GM19455 (cell line): Measurements from ENCODE around the gene UNC5C.

Source experiments
- ATAC-seq: cut with Tn5 transposase; IDR thresholded peaks from one replicate; pipeline ENCODE4 v1.9.1; 2021; ENCODE audit not compliant: unreplicated experiment

UNC5C gene

DNA sequence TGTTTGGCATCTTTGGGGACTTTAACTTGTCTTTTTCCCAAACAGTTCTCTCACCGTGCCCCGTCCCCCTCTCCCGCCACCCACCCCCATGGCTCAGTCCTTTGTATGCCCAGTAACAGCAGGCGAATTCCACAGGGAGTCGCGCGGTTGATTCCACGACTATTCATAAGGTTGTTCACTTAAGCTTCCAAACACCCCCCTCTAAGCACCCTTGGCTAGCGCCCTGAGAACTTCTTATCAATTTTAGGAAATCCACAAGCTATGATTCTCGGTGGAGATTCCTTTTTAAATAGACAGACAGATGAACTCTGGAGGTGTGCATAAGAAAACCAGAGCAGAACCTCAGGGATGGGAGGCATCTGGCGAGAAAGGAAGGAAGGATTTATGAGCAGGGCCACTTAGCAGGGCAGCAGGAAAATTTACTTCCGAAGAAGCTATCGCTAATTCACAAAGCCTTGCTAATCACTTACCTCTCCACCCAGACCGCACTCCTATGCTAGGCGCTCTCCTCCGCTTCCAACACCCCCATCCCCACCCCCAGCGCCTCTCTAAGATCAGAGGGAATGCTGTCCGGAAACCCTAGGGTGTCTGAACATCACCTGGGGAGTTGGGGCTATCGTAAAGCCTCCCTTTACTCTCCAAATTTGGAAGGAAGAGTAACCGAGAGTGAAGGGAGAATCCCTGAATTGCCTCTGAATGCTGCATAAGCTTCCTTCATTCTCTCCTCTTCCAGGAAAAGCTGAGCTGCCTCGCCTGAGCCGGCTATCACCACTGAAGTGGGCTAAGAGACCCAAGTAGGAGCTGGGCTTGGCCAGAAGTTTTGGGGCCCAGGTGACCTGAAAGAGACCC is 1.7 kb downstream of the UNC5C start:
- no peak for ATAC-seq

GRCh38 chr4:95546221-95546620 is 2.6 kb downstream of the UNC5C start:
- no peak for ATAC-seq

GRCh38 chr4:95545546-95545945 is 3.2 kb downstream of the UNC5C start:
- no peak for ATAC-seq

DNA sequence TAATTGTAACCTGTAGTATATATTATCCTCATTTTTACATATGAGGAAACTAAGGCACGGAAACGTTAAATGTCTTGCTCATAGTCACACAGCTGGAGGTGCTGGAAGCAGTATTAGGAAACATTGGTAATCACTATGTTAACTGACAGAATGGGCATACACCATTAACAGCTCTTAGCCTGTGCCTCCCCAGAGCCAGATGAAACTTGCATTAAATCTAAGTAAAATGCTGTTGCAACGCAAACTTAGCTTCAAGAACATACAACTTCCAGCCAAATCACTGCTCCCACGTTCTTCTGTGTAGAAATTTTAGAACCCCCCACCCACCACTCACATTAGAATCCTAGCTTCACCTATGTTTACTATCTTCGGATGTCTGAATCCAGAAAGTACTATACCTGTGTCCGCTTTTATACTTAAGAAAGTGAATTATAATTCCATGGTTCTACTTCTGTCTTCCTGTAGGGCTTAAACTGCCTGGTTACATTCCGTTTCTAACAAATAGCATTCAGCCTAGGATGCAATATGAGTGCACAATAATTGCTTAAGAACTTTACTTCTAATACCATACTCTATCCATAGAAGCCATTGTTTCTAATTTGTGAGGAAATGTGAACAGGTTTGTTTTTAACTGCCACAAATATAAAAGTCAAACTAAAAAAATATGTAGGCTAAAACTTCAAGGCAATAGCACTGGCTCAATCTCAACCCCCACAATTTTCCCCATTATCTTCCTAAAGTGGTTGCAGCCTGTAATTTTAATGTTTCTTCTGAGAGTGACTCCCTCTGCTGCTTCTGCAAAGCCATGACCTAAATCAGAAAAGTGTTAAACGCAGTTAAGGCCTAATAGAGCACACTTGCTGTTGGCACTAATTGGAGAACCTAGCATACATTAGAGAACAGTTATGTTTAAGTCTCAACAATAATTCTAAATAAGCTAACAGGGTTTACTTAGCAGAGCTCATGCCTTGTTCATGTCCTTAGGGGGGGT is 4.4 kb downstream of the UNC5C start:
- ATAC-seq: no peak

- ATAC-seq: no peak
Observed at GRCh38 chr4:95541889-95542607, 6.7 kb downstream of the UNC5C start.

GRCh38 chr4:95541094-95541493 is 7.7 kb downstream of the UNC5C start:
- no peak for ATAC-seq

DNA sequence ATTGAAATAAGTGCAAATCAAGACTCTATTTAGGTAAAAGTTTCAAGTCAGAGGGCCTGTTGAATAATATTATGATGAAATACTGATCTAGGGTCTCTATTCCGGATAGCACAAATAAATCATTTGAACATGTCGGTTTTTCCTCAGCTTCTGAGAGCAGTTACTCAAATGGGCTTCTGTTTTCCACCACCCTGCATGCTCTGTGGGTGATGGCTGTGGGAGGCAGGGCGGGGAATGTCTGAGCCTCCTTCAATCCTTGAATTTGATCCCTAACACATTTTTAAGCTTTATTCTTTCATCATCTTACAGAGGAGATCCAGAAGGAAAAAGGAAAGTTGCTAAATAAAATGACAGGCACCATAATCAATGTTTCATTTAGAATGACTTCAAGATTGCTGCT is 8.5 kb downstream of the UNC5C start:
- no peak for ATAC-seq

DNA sequence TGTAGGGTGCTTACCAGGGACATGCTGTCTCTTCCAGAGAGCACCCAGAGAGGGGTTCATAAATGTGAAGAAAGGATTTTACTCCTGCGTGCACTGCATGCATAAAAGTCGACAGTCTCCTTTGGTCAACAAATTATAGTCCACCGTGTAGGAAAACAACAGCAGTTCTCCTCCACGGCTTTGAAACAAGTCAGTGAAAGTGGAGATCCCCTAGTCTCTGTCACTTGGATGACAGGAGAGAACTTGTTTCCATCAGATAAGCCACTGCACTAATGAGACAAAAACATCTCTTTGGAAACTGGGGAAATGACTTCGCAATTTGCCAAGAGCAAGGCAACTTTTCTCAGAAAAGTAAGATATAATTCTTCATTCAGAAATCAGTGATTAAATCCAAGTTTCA is 9.7 kb downstream of the UNC5C start:
- ATAC-seq: no peak

DNA sequence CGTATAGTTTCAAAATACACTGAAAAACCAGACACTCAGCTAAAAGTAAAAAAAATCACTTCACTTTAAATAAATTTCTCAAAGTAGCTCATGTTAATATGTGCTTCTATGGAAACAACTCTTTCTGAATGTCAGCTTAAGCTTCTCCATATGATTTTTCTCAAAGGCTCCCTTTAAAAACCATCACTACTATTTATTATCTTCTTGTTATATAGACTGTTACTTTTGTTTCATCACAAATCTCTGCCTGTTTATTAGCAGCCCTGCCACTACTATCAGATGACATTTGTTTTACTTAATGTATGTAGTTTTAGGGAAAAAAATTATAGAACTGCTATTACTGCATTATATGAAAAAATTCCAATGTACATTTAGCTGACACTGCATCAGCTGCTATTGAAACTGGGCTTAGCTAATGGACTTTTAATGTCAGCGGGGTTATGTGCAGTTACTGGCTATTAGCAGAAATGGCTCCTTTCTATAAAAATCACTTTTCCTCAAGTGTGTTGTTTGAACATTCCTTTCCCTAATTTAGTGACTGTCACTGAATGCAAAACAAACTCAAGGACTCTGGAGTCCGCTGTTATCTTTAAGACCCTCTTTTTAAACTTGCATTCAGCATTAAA is 10.8 kb downstream of the UNC5C start:
- ATAC-seq: no peak

GRCh38 chr4:95537191-95537590 is 11.6 kb downstream of the UNC5C start:
- no peak for ATAC-seq

DNA sequence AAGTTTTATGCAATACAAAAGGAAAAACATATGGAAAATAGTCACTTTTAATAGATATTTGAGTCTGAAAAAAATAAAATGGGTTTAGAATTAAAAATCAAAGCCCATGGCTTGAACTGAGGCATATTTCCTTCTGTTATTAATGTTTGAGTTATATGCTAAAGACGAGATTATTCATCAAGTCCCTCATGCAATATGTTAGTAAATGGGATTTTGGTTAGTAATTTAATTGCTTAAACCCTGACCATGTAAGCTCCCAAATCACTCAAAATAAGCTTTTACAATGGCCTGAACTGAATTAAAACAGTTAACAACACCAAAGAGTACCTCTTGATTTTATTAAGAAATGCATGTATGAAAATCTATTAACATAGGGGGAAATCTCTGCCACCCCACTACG is 12.1 kb downstream of the UNC5C start:
- no peak for ATAC-seq

DNA sequence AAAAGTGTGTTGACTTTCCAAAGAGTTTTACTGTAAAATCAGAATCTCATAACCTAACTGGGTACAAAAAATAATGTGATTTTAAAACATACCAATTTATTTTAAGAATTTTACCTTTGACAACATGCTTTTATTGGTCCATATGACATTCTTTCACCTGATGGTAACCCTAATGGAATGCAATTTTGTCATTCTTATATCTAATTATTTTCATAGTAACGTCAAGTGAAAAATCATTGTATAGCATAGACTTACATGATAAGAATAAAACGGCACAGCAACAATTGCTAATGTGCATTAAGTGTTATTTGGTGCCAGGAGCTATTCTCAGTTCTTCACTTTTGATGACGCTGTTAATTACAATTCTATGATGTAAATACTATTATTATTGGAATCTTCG is 13.6 kb downstream of the UNC5C start:
- no peak for ATAC-seq

GRCh38 chr4:95534032-95534431 is 14.7 kb downstream of the UNC5C start:
- no peak for ATAC-seq

DNA sequence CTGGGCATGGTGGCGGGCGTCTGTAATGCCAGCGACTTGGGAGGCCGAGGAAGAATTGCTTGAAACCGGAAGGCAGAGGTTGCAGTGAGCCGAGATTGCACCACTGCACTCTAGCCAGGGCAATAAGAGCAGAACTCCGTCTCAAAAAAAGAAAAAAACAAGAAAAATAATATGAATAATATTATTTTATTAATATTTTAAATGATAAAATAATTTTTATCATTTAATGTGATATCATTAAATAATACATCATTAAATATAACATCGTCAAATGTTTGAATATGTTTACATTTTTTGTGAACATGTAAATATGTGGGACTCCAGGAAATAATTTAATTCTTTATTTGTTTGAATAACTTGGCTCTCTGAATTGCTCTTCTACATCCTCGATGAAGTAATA is 15.5 kb downstream of the UNC5C start:
- no peak for ATAC-seq

DNA sequence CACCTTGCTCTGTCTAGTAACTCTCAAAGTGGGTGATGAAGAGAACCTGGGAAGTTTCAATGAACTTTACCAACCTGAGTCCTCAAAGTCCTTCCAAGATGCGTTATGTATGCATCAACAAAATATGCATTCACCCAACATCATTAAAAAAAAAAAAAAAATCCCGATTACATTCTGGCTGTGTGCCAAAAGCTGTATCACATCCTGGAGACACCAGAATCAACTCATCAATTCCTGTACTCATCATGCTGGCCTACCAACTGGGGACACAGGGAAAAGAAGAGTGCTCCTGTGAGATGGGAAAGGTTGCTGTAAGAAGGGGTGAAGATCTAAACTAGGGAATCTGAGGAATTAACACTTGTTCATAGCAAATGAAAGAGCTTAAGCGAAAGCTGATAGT is 16.5 kb downstream of the UNC5C start:
- no peak for ATAC-seq

- no peak for ATAC-seq
Observed at GRCh38 chr4:95531141-95531540, 17.6 kb downstream of the UNC5C start.

GRCh38 chr4:95529946-95530345 is 18.8 kb downstream of the UNC5C start:
- no peak for ATAC-seq

DNA sequence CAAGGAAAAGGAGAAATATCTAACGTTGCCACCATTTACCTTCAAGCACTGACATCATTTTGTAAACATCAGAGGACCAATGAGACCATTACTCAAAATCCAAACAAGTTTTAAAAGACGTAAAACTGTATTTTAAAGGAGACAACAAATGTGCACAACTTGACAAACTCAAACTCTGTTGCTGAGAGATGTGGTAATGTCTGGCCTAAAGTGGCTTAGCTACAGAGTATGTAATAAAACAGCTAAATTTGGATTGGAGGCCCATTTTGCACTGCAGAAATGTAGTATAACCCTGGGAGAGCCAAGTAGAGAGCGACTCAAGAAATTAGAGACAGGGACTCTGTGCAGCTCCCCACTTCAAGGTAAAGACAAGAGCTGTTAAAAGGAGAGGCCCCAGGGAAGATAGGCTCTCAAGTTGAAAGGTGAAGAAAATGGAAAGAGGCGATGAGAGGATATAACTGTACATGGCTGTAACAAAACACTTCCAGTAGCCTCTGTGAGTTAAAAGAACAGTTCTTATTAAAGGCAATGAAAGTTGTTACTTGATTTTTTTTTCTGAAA is 20.3 kb downstream of the UNC5C start:
- no peak for ATAC-seq

DNA sequence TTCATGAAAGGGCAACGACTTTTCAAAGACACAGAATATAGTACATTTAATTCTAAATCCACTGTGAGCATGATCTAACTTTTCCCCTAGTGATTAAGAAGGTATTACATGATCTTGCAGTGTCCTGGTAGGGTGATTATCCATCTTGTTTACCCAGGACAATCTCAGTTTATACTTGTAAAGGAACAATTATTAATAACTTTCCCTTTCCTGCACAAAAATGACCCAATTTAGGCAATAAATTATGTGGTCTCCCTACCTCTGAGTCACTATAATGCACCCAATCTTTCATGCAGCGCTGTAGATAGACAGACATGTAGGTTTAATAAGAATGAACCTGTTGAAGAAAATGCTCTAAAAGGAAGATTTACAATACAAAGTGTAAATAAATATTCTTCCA is 22.7 kb downstream of the UNC5C start:
- no peak for ATAC-seq

DNA sequence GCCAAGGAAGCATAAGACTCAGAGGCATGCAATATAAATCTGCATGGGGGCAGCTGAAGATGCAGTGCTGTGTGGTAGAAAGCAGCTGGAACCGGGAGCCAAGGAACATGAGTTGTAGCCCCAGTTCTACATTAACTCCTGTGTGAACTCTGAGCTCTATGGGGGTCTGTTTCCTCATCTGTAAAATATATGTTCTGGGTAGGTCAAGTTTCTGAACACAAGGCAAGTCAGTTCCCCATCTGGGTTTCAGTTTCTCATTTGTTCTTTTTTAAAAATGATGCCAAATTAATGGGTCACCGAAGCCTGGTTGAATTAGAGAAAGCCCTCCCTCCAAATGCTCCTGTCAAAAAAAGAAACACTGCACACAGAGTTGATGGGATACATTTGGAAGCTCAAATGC is 24.0 kb downstream of the UNC5C start:
- ATAC-seq: no peak

GRCh38 chr4:95524184-95524583 is 24.6 kb downstream of the UNC5C start:
- ATAC-seq: no peak
